ENCODE results near the gene MTURN. TPM values are rescaled to one million over a fixed set of nuclear protein-coding genes. Genes with fewer than 3 reads are reported as not detected.
"Not testable (repeated sequence)": the region's sequence is repeated elsewhere in the genome, so short reads cannot be mapped to it uniquely, and the experiment has no call there.

The MTURN gene
- 141 TPM for total RNA-seq

- peak; percentile 77 to 88 (median 84) for DNase-seq (ENCODE audit: low read depth in 2 of 3, low spot score in 2 of 3)
These were observed at the start of gene MTURN for GRCh38 chr7:30134611-30135300. Gene MTURN (plus strand): TSS chr7:30134986. CDS start chr7:30135137, 151 bp downstream.

GRCh38 chr7:30086529-30086928 lies 48.3 kb upstream of the MTURN start:
- no peak for DNase-seq (ENCODE audit: low read depth in 2 of 3, low spot score in 2 of 3)

DNA sequence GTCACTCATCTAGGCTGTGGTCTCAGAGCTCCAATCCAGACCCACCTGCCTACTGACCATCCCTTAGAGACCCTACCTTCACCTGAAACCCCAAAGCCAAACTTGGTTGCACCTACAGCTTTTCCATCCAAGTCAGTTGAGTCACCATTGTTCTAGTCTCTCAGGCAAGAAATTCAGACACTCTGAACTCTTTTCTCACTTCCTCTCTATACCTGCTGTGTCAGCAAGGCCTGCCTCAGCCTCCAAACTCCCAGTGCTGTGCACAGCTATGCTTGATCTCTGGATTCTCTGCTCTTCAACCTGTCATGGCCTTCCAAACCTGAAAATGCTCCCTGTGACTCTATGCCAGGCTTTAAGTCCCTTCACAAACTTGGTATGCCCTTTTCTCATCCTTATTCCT lies 47.4 kb upstream of the MTURN start:
- no peak for DNase-seq (ENCODE audit: low read depth in 2 of 3, low spot score in 2 of 3)

GRCh38 chr7:30088362-30088761 lies 46.4 kb upstream of the MTURN start:
- DNase-seq (ENCODE audit: low read depth in 2 of 3, low spot score in 2 of 3) = no peak

- no peak for DNase-seq (ENCODE audit: low read depth in 2 of 3, low spot score in 2 of 3)
These were observed 44.7 kb upstream of the MTURN start for GRCh38 chr7:30090111-30090510.

GRCh38 chr7:30091491-30091912 lies 43.3 kb upstream of the MTURN start:
- no peak for DNase-seq (ENCODE audit: low read depth in 2 of 3, low spot score in 2 of 3)

DNA sequence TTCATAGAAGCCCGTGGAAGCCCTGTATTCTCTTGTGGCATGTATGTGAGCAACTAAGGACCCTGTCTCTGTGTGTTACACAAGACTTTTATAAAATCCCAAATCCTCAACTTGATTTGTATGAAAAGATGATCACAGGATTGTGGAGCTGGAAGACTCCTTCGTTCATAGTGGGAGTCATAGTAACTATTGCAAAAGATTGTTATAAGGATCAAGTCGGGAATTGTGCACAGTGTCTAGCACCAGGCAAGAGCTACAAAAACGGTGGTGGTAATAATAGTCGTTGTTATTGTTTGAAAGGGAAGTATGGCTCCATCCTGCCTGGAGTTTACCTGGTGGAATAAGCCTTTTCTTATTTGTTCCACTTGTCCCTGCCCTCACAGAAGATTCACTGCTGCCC lies 42.8 kb upstream of the MTURN start:
- no peak for DNase-seq (ENCODE audit: low read depth in 2 of 3, low spot score in 2 of 3)

DNA sequence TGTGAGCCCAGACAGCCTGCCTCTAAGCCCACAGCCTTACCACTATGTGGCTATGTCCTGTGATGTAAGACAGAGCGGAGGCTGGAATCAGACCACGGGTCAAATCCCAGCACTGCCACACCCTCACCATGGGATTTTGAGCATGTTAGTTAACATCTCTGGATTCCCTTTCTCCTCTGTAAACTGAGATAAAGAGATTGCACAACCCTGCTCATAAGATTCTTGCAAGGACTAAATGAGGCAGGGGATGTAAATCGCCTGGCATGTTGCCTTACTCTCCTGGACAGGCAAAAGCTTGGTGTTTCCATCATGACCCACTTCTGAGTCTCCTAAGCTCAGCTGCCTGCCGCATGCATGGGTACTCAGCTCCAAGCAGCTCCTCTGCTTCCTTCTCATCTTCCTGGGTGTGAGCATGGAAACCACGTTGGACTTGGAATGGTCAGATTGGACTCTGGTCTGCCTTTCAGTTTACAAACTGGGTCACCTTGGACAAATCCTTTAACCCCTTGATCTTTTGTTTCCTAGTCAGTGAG lies 41.3 kb upstream of the MTURN start:
- DNase-seq (ENCODE audit: low read depth in 2 of 3, low spot score in 2 of 3) = no peak

DNA sequence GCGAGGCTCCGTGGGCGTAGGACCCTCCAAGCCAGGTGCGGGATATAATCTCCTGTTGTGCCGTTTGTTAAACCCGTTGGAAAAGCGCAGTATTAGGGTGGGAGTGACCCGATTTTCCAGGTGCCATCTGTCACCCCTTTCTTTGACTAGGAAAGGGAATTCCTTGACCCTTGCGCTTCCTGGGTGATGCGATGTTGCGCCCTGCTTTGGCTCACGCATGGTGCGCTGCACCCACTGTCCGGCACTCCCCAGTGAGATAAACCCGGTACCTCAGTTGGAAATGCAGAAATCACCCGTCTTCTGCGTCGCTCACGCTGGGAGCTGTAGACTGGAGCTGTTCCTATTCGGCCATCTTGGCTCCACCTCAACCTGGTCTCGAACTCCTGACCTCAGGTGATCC lies 36.2 kb upstream of the MTURN start:
- not testable (repeated sequence) for DNase-seq (ENCODE audit: low read depth in 2 of 3, low spot score in 2 of 3)

GRCh38 chr7:30102281-30102680 lies 32.5 kb upstream of the MTURN start:
- no peak for DNase-seq (ENCODE audit: low read depth in 2 of 3, low spot score in 2 of 3)

DNA sequence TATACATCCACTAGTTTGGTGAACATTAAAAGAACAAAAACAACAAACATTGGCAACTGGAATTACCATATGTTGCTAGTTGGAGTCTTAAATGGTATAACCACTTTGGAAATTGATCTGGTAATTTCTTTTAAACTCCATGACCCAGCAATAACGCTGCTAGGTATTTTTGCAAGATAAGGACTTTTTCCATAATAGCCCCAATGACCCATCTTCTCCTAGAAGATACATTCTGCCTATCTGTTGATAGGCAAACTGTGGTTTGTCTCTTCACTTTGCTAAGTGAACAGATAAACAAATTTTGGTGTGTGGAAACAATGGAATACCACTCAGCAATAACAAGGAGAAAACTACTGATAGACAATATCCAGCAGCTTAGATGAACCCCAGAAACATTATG lies 30.6 kb upstream of the MTURN start:
- no peak for DNase-seq (ENCODE audit: low read depth in 2 of 3, low spot score in 2 of 3)

GRCh38 chr7:30112103-30112713 lies 22.6 kb upstream of the MTURN start:
- DNase-seq (ENCODE audit: low read depth in 2 of 3, low spot score in 2 of 3) = no peak

GRCh38 chr7:30113144-30113543 lies 21.6 kb upstream of the MTURN start:
- DNase-seq (ENCODE audit: low read depth in 2 of 3, low spot score in 2 of 3) = no peak

DNA sequence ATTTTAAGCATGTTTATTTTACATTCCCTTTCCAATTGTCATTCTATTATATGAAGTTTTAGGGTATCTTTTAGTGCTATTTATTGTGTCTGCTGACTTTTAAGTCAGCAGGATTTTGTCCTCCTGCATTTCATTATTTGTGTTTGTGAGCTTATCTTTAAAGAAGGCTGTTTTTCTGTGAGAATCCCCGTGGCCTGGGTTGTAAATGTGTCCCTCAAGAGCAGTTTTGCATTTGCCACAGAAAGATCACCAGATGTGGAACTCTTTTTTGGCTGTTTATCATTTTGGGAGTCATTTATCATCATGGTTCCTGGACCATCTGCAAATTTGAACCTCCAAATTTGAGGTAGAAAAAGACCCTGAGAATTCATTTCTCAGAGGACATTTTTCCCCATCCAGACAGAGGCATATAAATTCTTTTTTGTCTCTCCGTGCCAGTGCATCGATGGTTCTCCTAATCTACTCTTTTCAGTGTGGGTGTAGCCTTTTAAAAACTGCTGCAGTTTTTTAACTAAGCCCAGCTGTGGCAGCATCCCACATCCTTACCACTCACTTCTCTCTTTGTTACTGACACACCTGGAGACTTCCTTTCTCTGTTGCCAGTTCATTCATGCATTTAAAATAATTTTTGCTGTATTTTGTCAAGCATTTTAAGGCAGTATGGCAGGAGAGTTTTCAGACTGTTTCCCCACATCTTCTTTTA lies 20.1 kb upstream of the MTURN start:
- DNase-seq (ENCODE audit: low read depth in 2 of 3, low spot score in 2 of 3) = no peak

- DNase-seq (ENCODE audit: low read depth in 2 of 3, low spot score in 2 of 3) = no peak
These were observed 19.0 kb upstream of the MTURN start for GRCh38 chr7:30115709-30116297.

- DNase-seq (ENCODE audit: low read depth in 2 of 3, low spot score in 2 of 3) = no peak
These were observed 18.0 kb upstream of the MTURN start for GRCh38 chr7:30116771-30117170.

GRCh38 chr7:30117896-30118295 lies 16.9 kb upstream of the MTURN start:
- DNase-seq (ENCODE audit: low read depth in 2 of 3, low spot score in 2 of 3) = no peak

- no peak for DNase-seq (ENCODE audit: low read depth in 2 of 3, low spot score in 2 of 3)
These were observed 14.8 kb upstream of the MTURN start for GRCh38 chr7:30119890-30120577.

- DNase-seq (ENCODE audit: low read depth in 2 of 3, low spot score in 2 of 3) = no peak
These were observed 813 bp upstream of the MTURN start for GRCh38 chr7:30133736-30134610.
